Naive thymus-derived CD4-positive, alpha-beta T cell (primary cell): ENCODE results near the gene ZSCAN10. TPM values are rescaled to one million over a fixed set of nuclear protein-coding genes. Genes with fewer than 3 reads are reported as not detected.

Experiments used
- ATAC-seq: fragments of 150-1000 bp; cut with Tn5 transposase; 2 replicates; pipeline ENCODE4 v1.10.0; 2021; ENCODE audit warnings: mild to moderate bottlenecking, moderate library complexity
- CTCF ChIA-PET: fragments of 350-600 bp; sonication (Branson Sonifier 250); formaldehyde crosslinking; loops from one replicate; lab custom pipeline; 2021; ENCODE audit warnings: antibody characterized with exemption; lab: Charles Lee
- POLR2A ChIA-PET: fragments of 350-600 bp; sonication (Branson Sonifier 250); formaldehyde crosslinking; loops from one replicate; lab custom pipeline; 2021; ENCODE audit warnings: antibody characterized with exemption, inconsistent platforms; lab: Charles Lee
- DNase-seq, 9 donors: peaks; one replicate each; pipeline versions ENCODE4 v3.0.0 to v3.0.0-alpha.2; 2020 to 2022; ENCODE audit warnings: mixed read lengths in 1 of 9
- H3K27ac ChIP-seq: one replicate; pipeline ENCODE4 v1.7.0; 2013; ENCODE audit warnings: mild to moderate bottlenecking, low read depth, low read length, moderate library complexity
- H3K27me3 ChIP-seq, 2 donors: one replicate each; pipeline ENCODE4 v1.7.0; 2013; ENCODE audit warnings: low read length in 2 of 2, mild to moderate bottlenecking in 2 of 2, moderate library complexity in 2 of 2; ENCODE audit not compliant: control insufficient read depth in 2 of 2, insufficient read depth in 2 of 2
- H3K36me3 ChIP-seq, 3 experiments: 1 replicate in 2 of 3; 2 replicates in 1 of 3; pipeline ENCODE4 v1.7.0; 2013; ENCODE audit warnings: low read length in 3 of 3, mild to moderate bottlenecking in 3 of 3, moderate library complexity in 1 of 3; ENCODE audit not compliant: insufficient read depth in 3 of 3, control insufficient read depth in 2 of 3
- H3K4me1 ChIP-seq, 2 donors: one replicate each; pipeline ENCODE4 v1.7.0; 2013; ENCODE audit warnings: low read length in 2 of 2, mild to moderate bottlenecking in 2 of 2, moderate library complexity in 1 of 2; ENCODE audit not compliant: control insufficient read depth in 2 of 2, insufficient read depth in 2 of 2
- H3K4me3 ChIP-seq: 2 replicates; pipeline ENCODE4 v1.7.0; 2013; ENCODE audit warnings: mild to moderate bottlenecking, low read length
- H3K9me3 ChIP-seq, 3 experiments: 1 replicate in 2 of 3; 2 replicates in 1 of 3; pipeline ENCODE4 v1.7.0; 2013; ENCODE audit warnings: low read length in 3 of 3; ENCODE audit not compliant: control insufficient read depth in 2 of 3
- H3K27ac Mint-ChIP-seq, 9 donors: one replicate each; pipeline ENCODE4 v1.8.0; 2020 to 2022; ENCODE audit warnings: mixed read lengths in 9 of 9, mild to moderate bottlenecking in 8 of 9, moderate library complexity in 5 of 9, inconsistent platforms in 2 of 9
- H3K27me3 Mint-ChIP-seq, 5 donors: one replicate each; pipeline ENCODE4 v1.8.0; 2021 to 2022; ENCODE audit warnings: mixed read lengths in 5 of 5, mild to moderate bottlenecking in 1 of 5
- H3K36me3 Mint-ChIP-seq, 5 donors: one replicate each; pipeline ENCODE4 v1.8.0; 2020 to 2022; ENCODE audit warnings: mixed read lengths in 5 of 5, mild to moderate bottlenecking in 3 of 5, inconsistent platforms in 1 of 5
- H3K4me1 Mint-ChIP-seq, 7 donors: one replicate each; pipeline ENCODE4 v1.8.0; 2020 to 2022; ENCODE audit warnings: mixed read lengths in 7 of 7, mild to moderate bottlenecking in 3 of 7, inconsistent platforms in 1 of 7
- H3K4me3 Mint-ChIP-seq, 10 donors: one replicate each; pipeline ENCODE4 v1.8.0; 2020 to 2022; ENCODE audit warnings: mild to moderate bottlenecking in 10 of 10, mixed read lengths in 10 of 10, moderate library complexity in 6 of 10, inconsistent platforms in 2 of 10
- H3K9me3 Mint-ChIP-seq, 11 donors: one replicate each; pipeline ENCODE4 v1.8.0; 2020 to 2022; ENCODE audit warnings: mixed read lengths in 11 of 11, mild to moderate bottlenecking in 4 of 11, inconsistent platforms in 1 of 11, moderate library complexity in 1 of 11
- intact Hi-C, 2 donors: fragments of 100-400 bp; cut with micrococcal nuclease; formaldehyde crosslinking; loops; one replicate each; pipeline ENCODE4 v1.15.1; 2023
- polyA plus RNA-seq, 2 donors: library from polyadenylated mRNA; unstranded; fragments of 300-500 nt; fragmentation: Illumina TruSeq; gene quantifications; one replicate each; pipeline ENCODE4 v1.2.3, GENCODE V29; 2021
- total RNA-seq, 6 experiments: library from RNA in 5 of 6; stranded (reverse) in 5 of 6; gene quantifications; 1 replicate in 5 of 6; 2 replicates in 1 of 6; pipeline ENCODE4 v1.2.3 and lab custom pipeline; 2021 to 2026

Gene ZSCAN10
- total and polyA plus RNA-seq, 7 experiments from 2014 or later: 0.22 to 0.61 (median 0.32) TPM; not detected in 3

- no peak for DNase-seq
These were observed 36.5 kb downstream of the ZSCAN10 start for GRCh38 chr16:3062553-3062952.

DNA sequence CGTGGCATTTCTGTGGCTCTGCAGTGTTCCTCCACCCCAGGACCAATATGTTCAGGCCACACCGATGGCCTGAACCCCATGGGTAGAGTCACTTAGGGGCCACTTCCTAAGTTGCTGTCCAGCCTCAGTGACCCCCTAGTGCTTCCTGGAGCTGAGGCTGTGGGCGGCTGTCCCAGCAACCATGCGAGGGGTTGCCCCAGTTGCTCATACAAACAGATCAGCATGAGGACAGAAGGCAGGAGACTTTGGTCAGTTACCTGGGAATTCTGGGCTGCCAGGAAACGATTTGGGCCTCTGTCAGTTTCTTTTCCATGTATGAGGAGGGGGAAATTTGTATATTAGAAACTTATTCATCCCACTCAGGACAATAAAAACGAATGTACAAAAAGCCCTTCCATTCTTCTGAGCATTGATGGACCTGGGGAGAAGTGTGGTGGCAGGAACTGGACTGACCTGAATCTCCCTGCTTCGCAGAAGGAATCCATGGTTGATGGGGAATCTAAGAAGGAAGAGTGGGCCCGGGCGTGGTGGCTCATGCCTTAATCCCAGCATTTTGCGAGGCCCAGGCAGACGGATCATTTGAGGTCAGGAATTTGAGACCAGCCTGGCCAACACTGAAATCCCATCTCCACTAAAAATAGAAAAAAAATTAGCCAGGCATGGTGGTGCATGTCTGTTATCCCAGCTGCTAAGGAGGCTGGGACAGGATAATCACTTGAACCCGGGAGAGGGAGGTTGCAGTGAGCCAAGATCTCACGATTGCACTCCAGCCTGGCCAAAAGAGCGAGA lies 38.6 kb downstream of the ZSCAN10 start:
- H3K4me1 ChIP-seq: peaks cover 25 to 45% of the 10 kb centered on the region in 2 donors
- ChIA-PET POLR2A (interaction anchor here (0.6 to 10.4 kb wide), 17 partner anchors 9 to 92 kb away, joined by 3 to 182 read pairs (median 4); partner anchors contain the start of genes HCFC1R1, THOC6 and ZNF213), CTCF (interaction anchor here (0.9 to 13.9 kb wide), 16 partner anchors 9 to 107 kb away, joined by 3 to 244 read pairs (median 5); partner anchors contain the start of gene ZNF213)
- no peaks in the 10 kb centered on the region for H3K27me3 ChIP-seq
- peaks cover 0 to 3% (median 0%) of the 10 kb centered on the region in 3 experiments for H3K36me3 ChIP-seq
- Mint-ChIP-seq H3K27me3 (no peaks in the 10 kb centered on the region), H3K36me3 (peaks cover under 1 to 42% (median under 1%) of the 10 kb centered on the region in 5 donors), H3K9me3 (peaks cover 0 to 6% (median 0%) of the 10 kb centered on the region in 11 donors), H3K4me3 (peak overlapping the region; percentile 76 to 92 (median 87)), H3K4me1 (peaks cover 34 to 63% (median 49%) of the 10 kb centered on the region in 7 donors), H3K27ac (peak overlapping the region; percentile 67 to 91 (median 83))
- no peak overlapping the region for H3K4me3 ChIP-seq
- DNase-seq (no peak), ATAC-seq (no peak)
- no peak overlapping the region for H3K27ac ChIP-seq
- intact Hi-C loops: no loop called here
- H3K9me3 ChIP-seq: no peaks in the 10 kb centered on the region

More at GRCh38 chr16:3062553-3062952, 36.5 kb downstream of the ZSCAN10 start:
- H3K9me3 ChIP-seq: no peaks in the 10 kb centered on the region
- Mint-ChIP-seq H3K27ac (peak overlapping the region in 8 of 9 donors; percentile 42 to 100 (median 78)), H3K4me1 (peaks cover 34 to 53% (median 50%) of the 10 kb centered on the region in 7 donors), H3K27me3 (no peaks in the 10 kb centered on the region), H3K9me3 (peaks cover 0 to 6% (median 0%) of the 10 kb centered on the region in 11 donors), H3K4me3 (peak overlapping the region in 1 of 10 donors; percentile 14), H3K36me3 (peaks cover 8 to 45% (median 10%) of the 10 kb centered on the region in 5 donors)
- H3K27ac ChIP-seq: no peak overlapping the region
- no peaks in the 10 kb centered on the region for H3K27me3 ChIP-seq
- ChIA-PET POLR2A (interaction anchor here (0.7 to 10.4 kb wide), 8 partner anchors 7 to 73 kb away, joined by 3 to 182 read pairs (median 5); partner anchors contain the start of gene ZNF213), CTCF (interaction anchor here (1.4 to 13.9 kb wide), 5 partner anchors 14 to 109 kb away, joined by 3 to 244 read pairs (median 4); partner anchors contain the start of gene ZNF213)
- ATAC-seq: no peak
- intact Hi-C loops: no loop called here
- H3K4me3 ChIP-seq: no peak overlapping the region
- peaks cover 0 to 10% (median 3%) of the 10 kb centered on the region in 3 experiments for H3K36me3 ChIP-seq
- peaks cover 25 to 27% of the 10 kb centered on the region in 2 donors for H3K4me1 ChIP-seq

DNA sequence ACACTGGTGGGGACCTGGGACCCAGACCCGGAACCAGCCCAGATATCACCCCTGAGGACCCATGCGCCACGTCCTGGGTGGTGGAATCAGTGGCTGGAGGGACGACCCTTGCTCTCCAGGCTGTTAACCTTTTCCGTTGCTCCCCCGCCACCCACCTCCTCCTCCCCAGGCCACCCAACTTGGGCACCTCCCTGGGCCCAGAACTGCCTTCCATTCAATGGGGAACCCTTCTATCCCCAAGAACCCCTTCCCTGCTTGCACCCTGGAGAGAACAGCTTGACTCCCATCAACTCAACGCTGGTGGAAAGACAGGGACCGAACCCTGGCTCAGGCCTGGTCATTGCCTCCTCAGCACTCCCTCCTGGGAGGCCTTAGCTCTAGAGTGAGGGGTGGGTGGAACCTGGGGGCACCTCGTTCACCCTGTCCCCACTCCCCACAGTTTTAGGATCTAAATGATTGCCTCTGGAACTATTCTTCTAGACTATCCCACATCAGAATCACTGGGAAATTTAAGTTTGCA lies 39.3 kb downstream of the ZSCAN10 start:
- peak overlapping the region; percentile 76 to 92 (median 87) for H3K4me3 Mint-ChIP-seq
- H3K27ac Mint-ChIP-seq: peak overlapping the region; percentile 51 to 91 (median 83)
- H3K27me3 Mint-ChIP-seq: no peaks in the 10 kb centered on the region
- Histone ChIP-seq H3K4me1 (peaks cover 28 to 50% of the 10 kb centered on the region in 2 donors), H3K27me3 (no peaks in the 10 kb centered on the region), H3K9me3 (no peaks in the 10 kb centered on the region), H3K36me3 (peaks cover 0 to 3% (median 0%) of the 10 kb centered on the region in 3 experiments), H3K4me3 (peak overlapping the region; percentile 77), H3K27ac (peak overlapping the region; percentile 89)
- peaks cover 0 to 45% (median 0%) of the 10 kb centered on the region in 5 donors for H3K36me3 Mint-ChIP-seq
- H3K9me3 Mint-ChIP-seq: peaks cover 0 to 6% (median 0%) of the 10 kb centered on the region in 11 donors
- ATAC-seq (no peak), DNase-seq (no peak)
- intact Hi-C loops: loop anchor here (1.0 to 2.0 kb wide), 10 partner anchors 15 to 107 kb away; no protein-coding TSS in a partner anchor
- ChIA-PET POLR2A (interaction anchor here (0.5 to 10.4 kb wide), 21 partner anchors 10 to 301 kb away, joined by 3 to 182 read pairs (median 5); partner anchors contain the start of genes HCFC1R1, THOC6 and ZNF213), CTCF (interaction anchor here (0.8 to 13.9 kb wide), 21 partner anchors 10 to 112 kb away, joined by 3 to 244 read pairs (median 4); partner anchors contain the start of gene ZNF213)
- peaks cover 37 to 63% (median 49%) of the 10 kb centered on the region in 7 donors for H3K4me1 Mint-ChIP-seq

DNA sequence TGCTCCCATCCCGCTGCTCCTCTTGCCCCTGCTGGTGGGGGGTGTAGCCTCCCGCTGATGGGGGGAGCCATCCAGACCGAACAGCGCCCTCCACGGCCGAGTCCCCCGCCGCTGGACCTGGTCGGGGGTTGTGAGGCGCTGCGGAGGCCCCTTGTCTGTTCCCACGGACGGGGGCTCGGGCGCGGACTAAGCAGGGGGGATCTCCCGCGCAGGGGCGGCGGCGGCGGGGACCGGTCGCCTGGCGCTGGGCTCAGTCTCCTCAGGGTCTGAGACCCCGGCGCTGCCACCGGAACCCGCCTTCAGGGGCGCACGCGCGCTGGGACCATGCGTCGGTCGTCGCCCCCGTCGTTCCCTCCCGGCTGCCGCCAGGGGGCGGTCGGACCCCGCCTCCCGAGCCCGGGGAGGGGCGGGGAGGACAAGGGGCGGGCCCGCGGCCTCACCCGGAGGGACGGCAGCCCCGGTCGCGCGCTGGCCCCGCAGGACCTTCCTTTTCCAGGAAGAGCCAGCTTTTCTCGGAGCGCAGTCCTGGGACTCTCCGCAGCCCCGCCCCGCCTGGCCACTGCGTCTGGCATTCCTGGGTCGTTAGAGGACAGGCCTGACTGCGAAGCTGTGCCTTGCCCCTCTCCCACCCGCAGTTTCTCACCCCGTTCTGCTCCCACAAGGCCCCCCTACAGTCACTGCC lies 39.9 kb downstream of the ZSCAN10 start:
- H3K4me1 Mint-ChIP-seq: peaks cover 39 to 63% (median 47%) of the 10 kb centered on the region in 7 donors
- H3K27me3 ChIP-seq: no peaks in the 10 kb centered on the region
- POLR2A ChIA-PET: interaction anchor here (0.5 to 10.4 kb wide), 28 partner anchors 10 to 300 kb away, joined by 3 to 182 read pairs (median 4); partner anchors contain the start of genes HCFC1R1, THOC6 and ZNF213
- peaks cover 0 to 5% (median 0%) of the 10 kb centered on the region in 3 experiments for H3K36me3 ChIP-seq
- ATAC-seq (peak; percentile 95), DNase-seq (peak; percentile 76 to 97 (median 89))
- H3K27ac Mint-ChIP-seq: peak overlapping the region in 8 of 9 donors; percentile 72 to 91 (median 85)
- H3K4me1 ChIP-seq: peaks cover 25 to 46% of the 10 kb centered on the region in 2 donors
- peaks cover 0 to 6% (median 0%) of the 10 kb centered on the region in 11 donors for H3K9me3 Mint-ChIP-seq
- peaks cover 0 to 47% (median 0%) of the 10 kb centered on the region in 5 donors for H3K36me3 Mint-ChIP-seq
- intact Hi-C loops: loop anchor here (1.0 to 2.0 kb wide), 10 partner anchors 16 to 107 kb away; no protein-coding TSS in a partner anchor
- no peaks in the 10 kb centered on the region for H3K27me3 Mint-ChIP-seq
- CTCF ChIA-PET: interaction anchor here (0.8 to 13.9 kb wide), 32 partner anchors 10 to 113 kb away, joined by 3 to 244 read pairs (median 4); partner anchors contain the start of gene ZNF213
- peak overlapping the region; percentile 77 for H3K4me3 ChIP-seq
- H3K27ac ChIP-seq: peak overlapping the region; percentile 89
- H3K4me3 Mint-ChIP-seq: peak overlapping the region; percentile 79 to 95 (median 88)
- no peaks in the 10 kb centered on the region for H3K9me3 ChIP-seq

DNA sequence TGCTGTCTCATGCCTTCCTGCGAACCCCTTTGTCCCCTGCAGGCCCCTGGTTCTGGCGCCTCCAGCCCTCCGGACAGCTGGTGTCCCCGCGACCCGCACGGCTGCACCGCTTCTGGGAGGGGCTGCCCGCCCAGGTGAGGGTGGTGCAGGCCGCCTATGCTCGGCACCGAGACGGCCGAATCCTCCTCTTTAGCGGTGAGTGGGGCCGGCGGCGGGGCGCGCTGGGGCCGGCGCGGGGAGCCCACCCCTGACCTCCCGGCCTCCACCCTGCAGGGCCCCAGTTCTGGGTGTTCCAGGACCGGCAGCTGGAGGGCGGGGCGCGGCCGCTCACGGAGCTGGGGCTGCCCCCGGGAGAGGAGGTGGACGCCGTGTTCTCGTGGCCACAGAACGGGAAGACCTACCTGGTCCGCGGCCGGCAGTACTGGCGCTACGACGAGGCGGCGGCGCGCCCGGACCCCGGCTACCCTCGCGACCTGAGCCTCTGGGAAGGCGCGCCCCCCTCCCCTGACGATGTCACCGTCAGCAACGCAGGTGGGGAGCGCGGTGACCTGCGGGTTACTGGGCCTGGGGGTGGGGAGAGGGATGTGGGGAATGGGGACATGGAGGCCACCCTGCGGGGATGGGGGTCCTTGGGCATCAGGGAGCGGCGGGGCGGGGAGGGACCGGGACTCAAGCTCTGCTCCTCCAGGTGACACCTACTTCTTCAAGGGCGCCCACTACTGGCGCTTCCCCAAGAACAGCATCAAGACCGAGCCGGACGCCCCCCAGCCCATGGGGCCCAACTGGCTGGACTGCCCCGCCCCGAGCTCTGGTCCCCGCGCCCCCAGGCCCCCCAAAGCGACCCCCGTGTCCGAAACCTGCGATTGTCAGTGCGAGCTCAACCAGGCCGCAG lies 40.7 kb downstream of the ZSCAN10 start:
- Mint-ChIP-seq H3K9me3 (peaks cover 0 to 2% (median 0%) of the 10 kb centered on the region in 11 donors), H3K36me3 (peaks cover 0 to 48% (median 3%) of the 10 kb centered on the region in 5 donors), H3K4me3 (peak overlapping the region; percentile 79 to 95 (median 88)), H3K27me3 (no peaks in the 10 kb centered on the region), H3K4me1 (peaks cover 34 to 62% (median 48%) of the 10 kb centered on the region in 7 donors), H3K27ac (peak overlapping the region in 8 of 9 donors; percentile 38 to 93 (median 84))
- peak; percentile 65 for ATAC-seq
- H3K4me1 ChIP-seq: peaks cover 25 to 46% of the 10 kb centered on the region in 2 donors
- no peaks in the 10 kb centered on the region for H3K27me3 ChIP-seq
- peak overlapping the region; percentile 89 for H3K27ac ChIP-seq
- POLR2A ChIA-PET: interaction anchor here (0.6 to 10.4 kb wide), 20 partner anchors 10 to 253 kb away, joined by 3 to 182 read pairs (median 4); partner anchors contain the start of gene ZNF213
- intact Hi-C loops: loop anchor here (1.0 to 2.0 kb wide), 12 partner anchors 16 to 108 kb away; no protein-coding TSS in a partner anchor
- DNase-seq: peak in 4 of 9 donors; percentile 42 to 61 (median 52)
- H3K9me3 ChIP-seq: no peaks in the 10 kb centered on the region
- CTCF ChIA-PET: interaction anchor here (0.8 to 13.9 kb wide), 21 partner anchors 9 to 113 kb away, joined by 3 to 244 read pairs (median 4); partner anchors contain the start of gene ZNF213
- peak overlapping the region; percentile 77 for H3K4me3 ChIP-seq
- peaks cover 0 to 10% (median 0%) of the 10 kb centered on the region in 3 experiments for H3K36me3 ChIP-seq
